GM12878 (cell line): ENCODE measurements around the gene NCKAP5. TPM values are rescaled to one million over a fixed set of nuclear protein-coding genes. Genes with fewer than 3 reads are reported as not detected.
A peak's percentile ranks its signal among the peaks of the same experiment; 100 is the strongest.

Experiments
- ATAC-seq: fragments of 200-7000 bp; cut with Tn5 transposase; 3 replicates; pipeline ENCODE4 v1.9.1; 2020; ENCODE audit warnings: mild to moderate bottlenecking, moderate library complexity
- BruUV-seq: library from RNA; stranded (reverse); fragments of 400-500 nt; replicated peaks from 2 replicates; lab custom pipeline; 2021; lab: Mats Ljungman, UMichigan
- CTCF ChIA-PET: fragments of 300-600 bp; sonication (Branson Sonifier 250); formaldehyde crosslinking; extraction: SDS; loops from one replicate; lab custom pipeline; 2021; ENCODE audit warnings: inconsistent platforms; lab: Yijun Ruan, JAX
- POLR2A ChIA-PET: fragments of 350-600 bp; formaldehyde crosslinking; extraction: SDS; loops from one replicate; lab custom pipeline; 2021; ENCODE audit warnings: inconsistent platforms; lab: Charles Lee
- RAD21 ChIA-PET: fragments of 300-600 bp; sonication (Branson Sonifier 250); formaldehyde crosslinking; loops from one replicate; lab custom pipeline; 2023; ENCODE audit warnings: antibody characterized with exemption; ENCODE audit not compliant: unreplicated experiment; lab: Charles Lee
- SMC1A ChIA-PET: fragments of 300-600 bp; sonication (Branson Sonifier 250); formaldehyde crosslinking; loops from one replicate; lab custom pipeline; 2023; ENCODE audit not compliant: unreplicated experiment, uncharacterized antibody; lab: Charles Lee
- DNase-seq: peaks from one replicate; pipeline ENCODE4 v3.0.0-alpha.2; 2011; ENCODE audit warnings: low read depth, low spot score
- FAIRE-seq: peaks from 3 replicates; lab custom pipeline; 2011; peaks lifted over from hg19 to GRCh38; lab: Jason Lieb, UNC
- H2AFZ ChIP-seq: 2 replicates; pipeline ENCODE4 v1.6.0; 2011; ENCODE audit warnings: low read depth, low read length, control low read depth; ENCODE audit not compliant: control insufficient read depth
- H3K27ac ChIP-seq: 2 replicates; pipeline ENCODE4 v1.5.1; 2011; ENCODE audit warnings: control low read depth; ENCODE audit not compliant: control insufficient read depth, insufficient read depth
- H3K27me3 ChIP-seq, 2 experiments: replicated peaks in 1 of 2; 2 replicates each; pipeline versions ENCODE4 v1.6.0 to v1.6.1; 2011; ENCODE audit warnings: low read length in 1 of 2; ENCODE audit not compliant: control insufficient read depth in 2 of 2, insufficient read depth in 2 of 2
- H3K36me3 ChIP-seq, 2 experiments: 2 replicates each; pipeline ENCODE4 v1.5.1; 2011; ENCODE audit warnings: low read length in 1 of 2; ENCODE audit not compliant: control insufficient read depth in 2 of 2, insufficient read depth in 2 of 2
- H3K4me1 ChIP-seq: 2 replicates; pipeline ENCODE4 v1.6.1; 2011; ENCODE audit warnings: mild to moderate bottlenecking, low read length, moderate library complexity, mixed read lengths; ENCODE audit not compliant: control insufficient read depth, insufficient read depth
- H3K4me2 ChIP-seq: 2 replicates; pipeline ENCODE4 v1.6.0; 2011; ENCODE audit warnings: control low read depth; ENCODE audit not compliant: control insufficient read depth, insufficient read depth
- H3K4me3 ChIP-seq: fragments of 200-600 bp; sonication (generic); 2 replicates; pipeline ENCODE4 v1.5.1; 2016
- H3K79me2 ChIP-seq: 2 replicates; pipeline ENCODE4 v1.6.0; 2011; ENCODE audit warnings: low read length; ENCODE audit not compliant: control insufficient read depth, insufficient read depth
- H3K9ac ChIP-seq: 2 replicates; pipeline ENCODE4 v1.8.0; 2011; ENCODE audit warnings: low read length, control low read depth, mixed read lengths; ENCODE audit not compliant: control insufficient read depth, insufficient read depth
- H3K9me3 ChIP-seq: replicated peaks from 3 replicates; pipeline ENCODE4 v1.5.1; 2011; ENCODE audit warnings: mild to moderate bottlenecking, low read length; ENCODE audit not compliant: control insufficient read depth, insufficient read depth
- H4K20me1 ChIP-seq: 2 replicates; pipeline ENCODE4 v1.6.0; 2011; ENCODE audit not compliant: control insufficient read depth, insufficient read depth
- BHLHE40 ChIP-seq, 2 experiments: fragments of 450-650 bp in 1 of 2; IDR thresholded peaks; 2 replicates each; pipeline ENCODE4 v1.6.1; 2011 to 2017; ENCODE audit warnings: low read depth in 2 of 2, borderline replicate concordance in 1 of 2, improper control_type of control experiment in 1 of 2, low read length in 1 of 2, mild to moderate bottlenecking in 1 of 2
- CBFB ChIP-seq: IDR thresholded peaks from 2 replicates; pipeline ENCODE4 v1.6.1; 2016; ENCODE audit warnings: antibody characterized with exemption, low read depth
- CBX5 ChIP-seq: sonication (generic); IDR thresholded peaks from 2 replicates; pipeline ENCODE4 v1.6.1; 2016; ENCODE audit warnings: low read depth, moderate library complexity, mild to moderate bottlenecking, inconsistent platforms
- CEBPB ChIP-seq, 2 experiments: fragments of 150-350 bp in 1 of 2; IDR thresholded peaks; 2 replicates each; pipeline ENCODE4 v1.6.1; 2012 to 2014; ENCODE audit warnings: low read depth in 2 of 2, low read length in 2 of 2, borderline replicate concordance in 1 of 2, inconsistent platforms in 1 of 2
- EED ChIP-seq: sonication (generic); IDR thresholded peaks from 2 replicates; pipeline ENCODE4 v1.6.1; 2016; ENCODE audit warnings: antibody characterized with exemption, low read depth
- EP300 ChIP-seq, 2 experiments: fragments of 150-350 bp in 1 of 2; IDR thresholded peaks; 2 replicates each; pipeline ENCODE4 v1.6.1; 2011 to 2012; ENCODE audit warnings: low read depth in 2 of 2, low read length in 2 of 2, borderline replicate concordance in 1 of 2, improper control_type of control experiment in 1 of 2, inconsistent platforms in 1 of 2; ENCODE audit not compliant: control insufficient read depth in 1 of 2
- ETV6 ChIP-seq, 2 experiments: fragments of 450-650 bp in 1 of 2; IDR thresholded peaks in 1 of 2; conservative IDR thresholded peaks in 1 of 2; 2 replicates each; pipeline ENCODE4 v1.6.1; 2014; ENCODE audit warnings: antibody characterized with exemption in 1 of 2, borderline replicate concordance in 1 of 2, low read depth in 1 of 2, mild to moderate bottlenecking in 1 of 2, moderate library complexity in 1 of 2
- HDGF ChIP-seq: fragments of 450-650 bp; IDR thresholded peaks from 2 replicates; pipeline ENCODE4 v1.6.1; 2016; ENCODE audit warnings: antibody characterized with exemption
- IKZF2 ChIP-seq, 2 experiments: fragments of 450-650 bp; IDR thresholded peaks; 2 replicates each; pipeline ENCODE4 v1.6.1; 2017; ENCODE audit warnings: mild to moderate bottlenecking in 2 of 2, moderate library complexity in 2 of 2
- JUNB ChIP-seq: IDR thresholded peaks from 2 replicates; pipeline ENCODE4 v1.6.1; 2016; ENCODE audit warnings: antibody characterized with exemption, mild to moderate bottlenecking
- KLF5 ChIP-seq: fragments of 450-650 bp; IDR thresholded peaks from 2 replicates; pipeline ENCODE4 v1.6.1; 2014; ENCODE audit warnings: mild to moderate bottlenecking; ENCODE audit not compliant: partially characterized antibody
- PAX8 ChIP-seq: fragments of 450-650 bp; IDR thresholded peaks from 2 replicates; pipeline ENCODE4 v1.6.1; 2017; ENCODE audit warnings: mild to moderate bottlenecking, moderate library complexity
- RCOR1 ChIP-seq: conservative IDR thresholded peaks from 2 replicates; pipeline ENCODE4 v1.6.1; 2012; ENCODE audit warnings: low read depth, low read length, improper control_type of control experiment
- SIN3A ChIP-seq: IDR thresholded peaks from 2 replicates; pipeline ENCODE4 v1.6.1; 2012; ENCODE audit warnings: low read depth, low read length, improper control_type of control experiment
- SIX5 ChIP-seq: IDR thresholded peaks from 2 replicates; pipeline ENCODE4 v1.6.1; 2011; ENCODE audit warnings: mild to moderate bottlenecking, low read depth, low read length, moderate library complexity; ENCODE audit not compliant: severe bottlenecking
- SPI1 ChIP-seq: IDR thresholded peaks from 2 replicates; pipeline ENCODE4 v1.6.1; 2011; ENCODE audit warnings: low read depth, mild to moderate bottlenecking, low read length, moderate library complexity, borderline replicate concordance; ENCODE audit not compliant: insufficient read depth
- STAT1 ChIP-seq: fragments of 450-650 bp; conservative IDR thresholded peaks from 2 replicates; pipeline ENCODE4 v1.6.1; 2014; ENCODE audit warnings: antibody characterized with exemption, mild to moderate bottlenecking
- ZBED1 ChIP-seq: IDR thresholded peaks from 2 replicates; pipeline ENCODE4 v1.6.1; 2016; ENCODE audit warnings: borderline replicate concordance
- ZNF622 ChIP-seq: fragments of 450-650 bp; IDR thresholded peaks from 2 replicates; pipeline ENCODE4 v1.6.1; 2017; ENCODE audit warnings: mild to moderate bottlenecking, inconsistent platforms
- WGBS: methylation state at CpG from one replicate; pipeline ENCODE4 v1.1.6; 2016; ENCODE audit warnings: low lambda C conversion rate; ENCODE audit not compliant: insufficient replicate concordance, insufficient coverage; ENCODE audit errors: missing lambda C conversion rate; 5-methylcytosine and 5-hydroxymethylcytosine counted together
- in situ Hi-C: fragments of 300-500 bp; cut with MboI; formaldehyde crosslinking; loops from 9 replicates; pipeline ENCODE4 v1.14.3; 2018; ENCODE audit warnings: mixed read lengths
- intact Hi-C: fragments of 100-400 bp; cut with micrococcal nuclease; formaldehyde crosslinking; loops from one replicate; pipeline ENCODE4 v1.14.2; 2022; ENCODE audit not compliant: unreplicated experiment
- polyA plus RNA-seq, 11 experiments: library from polyadenylated mRNA; depleted of rRNA in 4 of 11; unstranded in 6 of 11; stranded (reverse) in 5 of 11; fragments of >200 nt; fragmentation: Nextera tagmentation in 4 of 11; fragmentation: Illumina TruSeq in 1 of 11; extraction: Ambion mirVana in 4 of 11; extraction: Trizol in 1 of 11; gene quantifications; 1 replicate in 1 of 11; 2 replicates in 10 of 11; pipeline versions ENCODE4 v1.2.1 to v1.2.3, GENCODE V29; 2011 to 2016; ENCODE audit warnings: inconsistent platforms in 2 of 11, missing spikeins in 2 of 11, low read depth in 1 of 11
- total RNA-seq, 4 experiments: library from RNA; depleted of rRNA in 3 of 4; stranded (reverse); fragments of >200 nt in 3 of 4; fragmentation: Illumina TruSeq in 1 of 4; extraction: Trizol in 1 of 4; gene quantifications; 2 replicates each; pipeline versions ENCODE4 v1.2.1 to v1.2.3, GENCODE V29; 2013 to 2021
- TF ChIP-seq, protein P1 (sequence below): IDR thresholded peaks from 2 replicates; pipeline ENCODE4 v1.6.1; 2012; ENCODE audit warnings: low read length, inconsistent platforms
- TF ChIP-seq, protein P2 (sequence below): fragments of 450-650 bp; IDR thresholded peaks from 2 replicates; pipeline ENCODE4 v1.6.1; 2017; ENCODE audit warnings: borderline replicate concordance

Gene NCKAP5
- total and polyA plus RNA-seq, 10 of the 15 experiments (the other 5 are each of a cell fraction or from before 2014, with no cell fraction given), result 0.06 to 0.44 (median 0.16) TPM

DNA sequence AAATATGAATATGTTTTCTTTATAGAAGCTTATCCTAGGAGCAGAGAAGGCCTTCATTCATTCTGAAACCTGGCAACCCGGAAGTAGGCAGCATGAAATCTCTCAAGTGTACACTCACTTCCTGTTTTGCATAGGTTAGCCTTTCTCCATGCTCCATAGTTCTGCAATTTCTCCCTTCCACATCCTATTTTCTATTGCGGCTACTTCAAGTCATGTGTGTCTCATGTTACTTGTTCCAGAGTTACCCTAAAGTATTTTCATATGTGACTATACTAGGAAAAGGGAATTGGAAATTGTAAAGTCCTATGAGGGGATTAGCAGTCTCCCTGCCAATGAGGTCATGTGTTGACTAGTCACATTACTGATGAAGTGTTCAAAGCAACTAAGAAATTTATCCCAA is 320.6 kb downstream of the NCKAP5 start:
- in situ Hi-C loops, result no loop called here
- Histone ChIP-seq H3K4me3 (no peak overlapping the region), H3K36me3 (no peaks in the 10 kb centered on the region), H2AFZ (no peak overlapping the region), H3K9me3 (no peaks in the 10 kb centered on the region), H4K20me1 (no peaks in the 10 kb centered on the region), H3K4me2 (no peak overlapping the region), H3K4me1 (no peaks in the 10 kb centered on the region), H3K27me3 (no peaks in the 10 kb centered on the region), H3K79me2 (no peaks in the 10 kb centered on the region), H3K9ac (no peak overlapping the region), H3K27ac (no peak overlapping the region)
- ChIA-PET RAD21 (no interaction called here), SMC1A (interaction anchor here (0.8 kb wide), 1 partner anchor 8 kb away, joined by 3 read pairs; no protein-coding TSS in a partner anchor), POLR2A (no interaction called here), CTCF (no interaction called here)
- peak; percentile 61 for FAIRE-seq
- peak; percentile 5 for DNase-seq
- peak; percentile 72 for ATAC-seq
- BruUV-seq, result no TSS peak
- intact Hi-C loops, result no loop called here
- WGBS, result 0% methylated on average over 2 of the region's 2 CpGs
- TF ChIP-seq, protein P1, sequence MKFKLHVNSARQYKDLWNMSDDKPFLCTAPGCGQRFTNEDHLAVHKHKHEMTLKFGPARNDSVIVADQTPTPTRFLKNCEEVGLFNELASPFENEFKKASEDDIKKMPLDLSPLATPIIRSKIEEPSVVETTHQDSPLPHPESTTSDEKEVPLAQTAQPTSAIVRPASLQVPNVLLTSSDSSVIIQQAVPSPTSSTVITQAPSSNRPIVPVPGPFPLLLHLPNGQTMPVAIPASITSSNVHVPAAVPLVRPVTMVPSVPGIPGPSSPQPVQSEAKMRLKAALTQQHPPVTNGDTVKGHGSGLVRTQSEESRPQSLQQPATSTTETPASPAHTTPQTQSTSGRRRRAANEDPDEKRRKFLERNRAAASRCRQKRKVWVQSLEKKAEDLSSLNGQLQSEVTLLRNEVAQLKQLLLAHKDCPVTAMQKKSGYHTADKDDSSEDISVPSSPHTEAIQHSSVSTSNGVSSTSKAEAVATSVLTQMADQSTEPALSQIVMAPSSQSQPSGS, result no peak
- TF ChIP-seq SPI1 (peak; percentile 71), CBX5 (no peak), ZNF622 (no peak), STAT1 (no peak), CEBPB (IDR thresholded peaks at IDR 0.05; ENCODE audit: borderline replicate concordance in 1 of 2, low read depth in 2 of 2, low read length in 2 of 2) (no peak), ZBED1 (no peak), BHLHE40 (IDR thresholded peaks at IDR 0.05; ENCODE audit: borderline replicate concordance in 1 of 2, low read depth in 2 of 2, low read length in 1 of 2) (no peak), IKZF2 (IDR thresholded peaks at IDR 0.05) (peak; percentile 48 to 69; a peak in 3 of 4 replicates), HDGF (no peak), JUNB (no peak), RCOR1 (no peak), SIN3A (no peak), KLF5 (no peak), EP300 (IDR thresholded peaks at IDR 0.05; ENCODE audit: borderline replicate concordance in 1 of 2, control insufficient read depth in 1 of 2, low read depth in 2 of 2, low read length in 2 of 2) (no peak), CBFB (no peak), PAX8 (no peak), ETV6 (conservative IDR thresholded peaks at IDR 0.05 in 1 of 2, IDR thresholded peaks at IDR 0.05 in 1 of 2; ENCODE audit: borderline replicate concordance in 1 of 2, low read depth in 1 of 2) (0 out of 4 replicates have a peak, but pooled peaks of 1 of the 2 experiments have one; percentile 28), EED (no peak), SIX5 (no peak)
- TF ChIP-seq, protein P2, sequence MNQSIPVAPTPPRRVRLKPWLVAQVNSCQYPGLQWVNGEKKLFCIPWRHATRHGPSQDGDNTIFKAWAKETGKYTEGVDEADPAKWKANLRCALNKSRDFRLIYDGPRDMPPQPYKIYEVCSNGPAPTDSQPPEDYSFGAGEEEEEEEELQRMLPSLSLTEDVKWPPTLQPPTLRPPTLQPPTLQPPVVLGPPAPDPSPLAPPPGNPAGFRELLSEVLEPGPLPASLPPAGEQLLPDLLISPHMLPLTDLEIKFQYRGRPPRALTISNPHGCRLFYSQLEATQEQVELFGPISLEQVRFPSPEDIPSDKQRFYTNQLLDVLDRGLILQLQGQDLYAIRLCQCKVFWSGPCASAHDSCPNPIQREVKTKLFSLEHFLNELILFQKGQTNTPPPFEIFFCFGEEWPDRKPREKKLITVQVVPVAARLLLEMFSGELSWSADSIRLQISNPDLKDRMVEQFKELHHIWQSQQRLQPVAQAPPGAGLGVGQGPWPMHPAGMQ, result no peak
